Head of caudate nucleus (tissue), 42 donors: Measurements from ENCODE around the gene SEMA6D.
A peak's percentile ranks its signal among the peaks of the same experiment; 100 is the strongest.

ENCODE experiments used
- DNase-seq, 42 donors: peaks; one replicate each; pipeline versions ENCODE4 v3.0.0 to v3.0.0-alpha.2; 2020 to 2021; ENCODE audit warnings: mixed read lengths in 7 of 42
- intact Hi-C: fragments of 100-400 bp; cut with DNase I; formaldehyde crosslinking; loops from one replicate; pipeline ENCODE4 v1.15.0; 2022

SEMA6D gene, protein sequence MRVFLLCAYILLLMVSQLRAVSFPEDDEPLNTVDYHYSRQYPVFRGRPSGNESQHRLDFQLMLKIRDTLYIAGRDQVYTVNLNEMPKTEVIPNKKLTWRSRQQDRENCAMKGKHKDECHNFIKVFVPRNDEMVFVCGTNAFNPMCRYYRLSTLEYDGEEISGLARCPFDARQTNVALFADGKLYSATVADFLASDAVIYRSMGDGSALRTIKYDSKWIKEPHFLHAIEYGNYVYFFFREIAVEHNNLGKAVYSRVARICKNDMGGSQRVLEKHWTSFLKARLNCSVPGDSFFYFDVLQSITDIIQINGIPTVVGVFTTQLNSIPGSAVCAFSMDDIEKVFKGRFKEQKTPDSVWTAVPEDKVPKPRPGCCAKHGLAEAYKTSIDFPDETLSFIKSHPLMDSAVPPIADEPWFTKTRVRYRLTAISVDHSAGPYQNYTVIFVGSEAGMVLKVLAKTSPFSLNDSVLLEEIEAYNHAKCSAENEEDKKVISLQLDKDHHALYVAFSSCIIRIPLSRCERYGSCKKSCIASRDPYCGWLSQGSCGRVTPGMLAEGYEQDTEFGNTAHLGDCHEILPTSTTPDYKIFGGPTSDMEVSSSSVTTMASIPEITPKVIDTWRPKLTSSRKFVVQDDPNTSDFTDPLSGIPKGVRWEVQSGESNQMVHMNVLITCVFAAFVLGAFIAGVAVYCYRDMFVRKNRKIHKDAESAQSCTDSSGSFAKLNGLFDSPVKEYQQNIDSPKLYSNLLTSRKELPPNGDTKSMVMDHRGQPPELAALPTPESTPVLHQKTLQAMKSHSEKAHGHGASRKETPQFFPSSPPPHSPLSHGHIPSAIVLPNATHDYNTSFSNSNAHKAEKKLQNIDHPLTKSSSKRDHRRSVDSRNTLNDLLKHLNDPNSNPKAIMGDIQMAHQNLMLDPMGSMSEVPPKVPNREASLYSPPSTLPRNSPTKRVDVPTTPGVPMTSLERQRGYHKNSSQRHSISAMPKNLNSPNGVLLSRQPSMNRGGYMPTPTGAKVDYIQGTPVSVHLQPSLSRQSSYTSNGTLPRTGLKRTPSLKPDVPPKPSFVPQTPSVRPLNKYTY

GRCh38 chr15:47717036-47717612 lies at the start of gene SEMA6D:
TSS of gene SEMA6D (plus strand) at chr15:47717505. CDS start at chr15:47759799, 42,294 bp downstream.
- intact Hi-C loops: loop anchor here (5.0 to 10.0 kb wide), 3 partner anchors 245 to 618 kb away; partner anchors contain the start of gene DUT
- peak; percentile 60 to 93 (median 84) for DNase-seq

GRCh38 chr15:47669221-47669620 lies 48.1 kb upstream of the SEMA6D start:
- intact Hi-C loops: no loop called here
- no peak for DNase-seq

GRCh38 chr15:47670365-47670764 lies 46.9 kb upstream of the SEMA6D start:
- intact Hi-C loops: no loop called here
- no peak for DNase-seq

DNA sequence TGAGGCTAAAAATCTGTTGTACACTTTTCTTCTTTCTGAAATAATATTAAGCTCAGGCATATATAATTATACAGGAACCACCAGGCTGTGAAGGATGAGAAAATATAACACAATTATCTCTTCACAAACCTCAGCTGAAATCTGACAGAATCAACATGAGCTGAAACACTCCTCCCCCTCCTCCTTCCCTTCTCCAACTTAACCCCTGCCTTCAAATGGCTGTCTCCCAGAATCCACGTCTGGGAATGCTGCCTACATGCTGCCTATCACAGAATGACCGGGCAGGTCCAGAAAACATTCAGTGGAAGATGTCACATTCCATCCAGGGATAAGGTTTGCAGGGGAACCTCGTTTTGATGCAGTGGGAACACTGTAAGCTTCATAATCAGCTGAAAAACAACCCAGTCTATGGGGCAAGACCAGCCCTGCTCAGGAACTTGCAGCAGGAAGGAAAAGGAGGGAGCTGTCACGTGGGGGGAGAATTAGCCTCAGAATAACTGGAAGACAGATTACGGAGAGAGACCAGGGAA lies 44.0 kb upstream of the SEMA6D start:
- DNase-seq: peak in 2 of 42 donors; percentile 7 to 13
- intact Hi-C loops: no loop called here

GRCh38 chr15:47674586-47675232 lies 42.6 kb upstream of the SEMA6D start:
- DNase-seq: no peak
- intact Hi-C loops: no loop called here

DNA sequence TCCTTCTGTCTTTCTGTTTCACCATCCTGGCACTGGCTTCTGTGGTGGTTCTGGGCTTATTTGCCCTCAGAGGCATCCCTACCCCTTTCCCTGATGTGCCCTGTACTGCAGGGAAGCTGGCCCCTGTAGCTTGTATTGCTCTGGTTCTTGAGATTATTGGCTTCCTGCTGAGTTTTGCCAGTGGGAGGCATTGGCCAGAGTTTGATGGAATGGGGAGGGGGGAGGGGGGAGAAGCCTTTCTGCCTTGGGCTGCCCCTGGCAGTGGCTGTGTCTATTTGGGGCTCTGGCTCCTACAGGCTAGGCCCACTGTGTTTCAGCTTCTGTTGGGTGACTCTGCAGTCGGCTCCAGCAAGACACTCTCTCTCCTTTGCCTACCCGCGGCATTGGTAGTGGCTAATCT lies 41.6 kb upstream of the SEMA6D start:
- DNase-seq: no peak
- intact Hi-C loops: no loop called here

GRCh38 chr15:47678040-47678439 lies 39.3 kb upstream of the SEMA6D start:
- DNase-seq: no peak
- intact Hi-C loops: no loop called here

DNA sequence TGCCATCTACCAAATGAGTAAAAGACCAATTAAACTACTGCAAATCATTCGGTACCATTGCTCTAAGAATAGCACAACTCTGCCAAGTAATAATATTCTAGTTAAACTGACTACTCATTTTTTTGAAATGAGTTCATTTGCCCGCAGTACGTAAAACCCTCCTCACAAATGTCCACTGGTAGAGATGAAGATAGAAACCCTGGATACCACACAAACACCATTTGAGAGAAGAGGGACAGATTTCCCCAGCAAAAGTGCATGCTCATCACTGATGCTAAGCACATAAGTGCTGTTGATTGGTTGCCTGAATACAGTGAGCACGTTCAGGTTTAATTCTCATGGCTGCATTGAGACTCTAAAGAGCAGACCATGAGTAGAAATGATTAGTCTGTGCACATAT lies 34.6 kb upstream of the SEMA6D start:
- intact Hi-C loops: no loop called here
- DNase-seq: no peak

GRCh38 chr15:47685141-47685870 lies 32.0 kb upstream of the SEMA6D start:
- intact Hi-C loops: no loop called here
- DNase-seq: no peak

DNA sequence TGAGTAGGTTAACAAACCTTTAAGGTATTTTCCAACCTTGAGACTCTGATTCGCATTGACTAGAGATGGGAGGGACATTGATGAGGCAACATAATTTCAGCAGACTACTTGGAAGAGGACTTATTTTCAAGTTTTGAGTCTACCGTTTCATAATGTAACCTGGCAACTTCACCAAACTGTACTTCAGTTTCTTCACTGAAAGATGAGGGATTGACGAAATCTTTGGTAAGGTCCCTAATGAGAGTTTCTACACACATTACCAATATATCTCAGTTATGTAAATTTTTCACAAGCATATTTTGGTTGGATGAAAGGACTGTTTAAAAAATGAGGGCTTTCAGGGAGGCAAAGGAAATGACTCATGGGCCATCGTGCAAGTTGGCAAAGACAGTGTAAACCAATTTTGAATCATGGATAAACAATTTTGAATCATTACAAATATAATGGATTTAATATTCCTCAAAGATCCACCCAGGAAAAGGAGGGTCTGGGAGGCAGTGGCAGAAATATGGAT lies 28.7 kb upstream of the SEMA6D start:
- intact Hi-C loops: no loop called here
- DNase-seq: no peak

DNA sequence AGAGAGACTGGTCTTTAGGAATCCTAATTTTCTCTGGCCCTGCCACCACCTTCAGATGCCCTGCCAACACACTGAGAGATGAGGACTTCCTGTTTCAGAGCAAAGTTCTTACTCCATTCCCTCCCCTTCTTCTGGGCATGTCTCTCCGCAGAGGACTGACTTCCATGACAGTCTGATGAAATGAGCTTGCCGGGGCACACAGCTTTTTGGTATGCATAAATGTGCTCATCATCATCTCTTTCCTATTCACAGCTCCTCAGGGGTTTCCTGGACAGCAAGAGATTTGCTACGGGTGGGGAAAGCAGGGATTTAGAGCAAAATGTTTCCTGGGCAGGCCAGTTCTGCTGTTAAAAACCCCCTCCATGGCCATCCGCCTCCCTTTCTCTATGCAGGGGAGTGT lies 27.6 kb upstream of the SEMA6D start:
- DNase-seq: no peak
- intact Hi-C loops: no loop called here

GRCh38 chr15:47691882-47692281 lies 25.4 kb upstream of the SEMA6D start:
- intact Hi-C loops: no loop called here
- no peak for DNase-seq

- intact Hi-C loops: no loop called here
Measured at GRCh38 chr15:47696351-47696750, 21.0 kb upstream of the SEMA6D start.

DNA sequence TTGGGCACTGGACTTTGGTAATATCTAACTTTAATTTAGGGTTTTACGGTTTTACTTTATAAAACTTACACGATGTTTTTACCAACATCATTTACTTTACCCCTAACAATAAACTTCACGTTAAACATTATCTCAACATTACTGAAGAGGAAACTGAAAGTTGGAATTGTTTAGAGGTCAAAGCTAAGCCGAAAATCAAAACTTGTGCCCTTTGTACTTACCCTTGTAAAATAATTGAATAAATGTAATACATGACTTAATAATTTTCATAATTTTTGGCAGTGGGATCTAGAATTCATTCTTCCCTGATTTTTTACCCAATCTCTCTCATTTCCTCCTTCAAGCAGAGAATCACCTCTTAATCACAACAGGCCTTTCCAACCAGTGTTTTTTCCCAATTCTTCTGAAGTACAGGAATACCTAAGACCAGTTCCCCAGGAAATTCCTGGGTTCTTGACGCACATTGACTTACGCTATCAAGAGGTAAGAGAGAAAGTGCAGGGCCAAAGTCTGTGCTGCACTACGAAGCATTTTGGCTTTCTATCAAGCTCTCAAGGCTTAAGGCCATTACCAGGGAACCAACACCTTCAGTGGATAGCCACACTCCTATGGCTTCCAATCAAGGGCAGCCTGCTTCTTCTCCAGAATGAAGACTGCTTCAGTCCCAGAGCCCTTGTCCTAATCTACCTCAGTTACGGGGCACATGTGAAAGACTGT lies 11.9 kb upstream of the SEMA6D start:
- intact Hi-C loops: no loop called here
- DNase-seq: no peak

More at GRCh38 chr15:47696351-47696750, 21.0 kb upstream of the SEMA6D start:
- no peak for DNase-seq

DNA sequence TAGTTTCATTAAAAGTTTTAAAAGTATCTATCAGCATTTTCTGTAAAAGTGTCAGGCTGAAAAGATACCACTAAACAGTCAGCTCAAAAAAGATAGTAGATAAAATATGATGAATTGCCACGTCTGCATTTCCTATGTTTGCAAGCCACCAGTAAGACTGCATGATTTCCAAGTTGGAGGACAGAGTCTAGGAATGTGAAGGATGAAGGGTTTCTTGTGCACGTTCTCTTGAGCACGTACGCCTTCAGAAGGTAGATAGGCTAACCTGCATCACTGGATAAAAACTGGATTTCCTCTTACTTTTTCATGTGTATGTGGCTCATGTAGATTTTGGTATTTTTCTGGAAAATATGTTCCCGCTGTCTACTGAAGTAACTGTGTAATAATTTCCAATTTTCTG lies 9.9 kb upstream of the SEMA6D start:
- DNase-seq: no peak
- intact Hi-C loops: no loop called here

DNA sequence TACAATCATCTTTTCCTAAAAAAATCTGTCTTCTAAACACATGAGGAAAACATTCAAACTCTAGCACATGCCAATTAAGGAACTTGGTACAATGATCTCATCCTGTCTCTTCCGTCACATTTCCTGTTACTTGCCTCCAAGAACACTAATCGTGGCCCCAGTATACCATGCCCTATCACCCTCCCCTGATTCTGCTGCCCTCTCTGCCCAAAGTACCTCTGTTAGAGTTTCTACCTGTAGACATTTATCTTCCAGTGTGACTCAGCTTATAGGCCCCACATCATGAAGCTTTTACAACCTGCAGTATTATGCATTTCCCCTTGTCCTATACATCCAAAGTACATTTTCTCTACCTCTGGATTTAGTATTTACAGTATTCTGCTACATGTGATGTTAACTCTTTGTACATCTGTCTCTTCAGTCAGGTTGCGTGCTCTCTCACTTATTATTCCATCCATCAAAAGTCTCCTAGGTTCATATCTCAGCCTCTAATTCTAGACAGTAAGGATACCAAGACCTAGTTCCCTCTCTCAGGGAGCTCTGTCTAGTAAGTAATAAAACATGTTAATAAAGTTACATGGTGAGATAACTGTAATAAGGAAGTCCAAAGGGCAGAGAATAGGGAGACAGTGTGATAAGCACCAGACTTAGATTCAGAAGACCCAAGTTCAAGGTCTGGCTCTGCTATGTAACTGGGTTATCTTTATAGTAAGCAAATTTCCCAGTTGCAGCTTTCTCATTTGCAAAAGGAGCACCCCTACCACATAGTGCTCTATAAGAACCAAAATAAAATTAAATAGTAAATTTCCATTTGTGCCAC lies 8.9 kb upstream of the SEMA6D start:
- DNase-seq: no peak
- intact Hi-C loops: no loop called here
